AG09309 (cell line): ENCODE data around the gene TUBB2B.

ENCODE experiments used
- DNase-seq: peaks from one replicate; pipeline ENCODE4 v3.0.0-alpha.2; 2010; ENCODE audit warnings: low read depth
- H3K4me3 ChIP-seq: 2 replicates; pipeline ENCODE4 v1.5.1; 2011; ENCODE audit warnings: mild to moderate bottlenecking, low read depth, low read length, moderate library complexity; ENCODE audit not compliant: control insufficient read depth
- TF ChIP-seq, protein P1 (sequence below): IDR thresholded peaks from 2 replicates; pipeline ENCODE4 v1.5.1; 2011; ENCODE audit warnings: mild to moderate bottlenecking, low read depth, low read length, inconsistent platforms; ENCODE audit not compliant: insufficient read depth, control insufficient read depth; ENCODE audit errors: missing control alignments

TUBB2B gene

GRCh38 chr6:3227363-3228045 is at the start of gene TUBB2B:
Gene TUBB2B, minus strand, starts transcription at chr6:3227653. Its CDS starts 110 bp downstream, at chr6:3227543.
- H3K4me3 ChIP-seq = peak within 1 kb of the TSS; percentile 18
- TF ChIP-seq, protein P1, sequence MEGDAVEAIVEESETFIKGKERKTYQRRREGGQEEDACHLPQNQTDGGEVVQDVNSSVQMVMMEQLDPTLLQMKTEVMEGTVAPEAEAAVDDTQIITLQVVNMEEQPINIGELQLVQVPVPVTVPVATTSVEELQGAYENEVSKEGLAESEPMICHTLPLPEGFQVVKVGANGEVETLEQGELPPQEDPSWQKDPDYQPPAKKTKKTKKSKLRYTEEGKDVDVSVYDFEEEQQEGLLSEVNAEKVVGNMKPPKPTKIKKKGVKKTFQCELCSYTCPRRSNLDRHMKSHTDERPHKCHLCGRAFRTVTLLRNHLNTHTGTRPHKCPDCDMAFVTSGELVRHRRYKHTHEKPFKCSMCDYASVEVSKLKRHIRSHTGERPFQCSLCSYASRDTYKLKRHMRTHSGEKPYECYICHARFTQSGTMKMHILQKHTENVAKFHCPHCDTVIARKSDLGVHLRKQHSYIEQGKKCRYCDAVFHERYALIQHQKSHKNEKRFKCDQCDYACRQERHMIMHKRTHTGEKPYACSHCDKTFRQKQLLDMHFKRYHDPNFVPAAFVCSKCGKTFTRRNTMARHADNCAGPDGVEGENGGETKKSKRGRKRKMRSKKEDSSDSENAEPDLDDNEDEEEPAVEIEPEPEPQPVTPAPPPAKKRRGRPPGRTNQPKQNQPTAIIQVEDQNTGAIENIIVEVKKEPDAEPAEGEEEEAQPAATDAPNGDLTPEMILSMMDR = no peak
- DNase-seq = no peak

GRCh38 chr6:3277251-3277650 is 49.8 kb upstream of the TUBB2B start:
- TF ChIP-seq, protein P1 = no peak
- DNase-seq = no peak
- no peak overlapping the region for H3K4me3 ChIP-seq

DNA sequence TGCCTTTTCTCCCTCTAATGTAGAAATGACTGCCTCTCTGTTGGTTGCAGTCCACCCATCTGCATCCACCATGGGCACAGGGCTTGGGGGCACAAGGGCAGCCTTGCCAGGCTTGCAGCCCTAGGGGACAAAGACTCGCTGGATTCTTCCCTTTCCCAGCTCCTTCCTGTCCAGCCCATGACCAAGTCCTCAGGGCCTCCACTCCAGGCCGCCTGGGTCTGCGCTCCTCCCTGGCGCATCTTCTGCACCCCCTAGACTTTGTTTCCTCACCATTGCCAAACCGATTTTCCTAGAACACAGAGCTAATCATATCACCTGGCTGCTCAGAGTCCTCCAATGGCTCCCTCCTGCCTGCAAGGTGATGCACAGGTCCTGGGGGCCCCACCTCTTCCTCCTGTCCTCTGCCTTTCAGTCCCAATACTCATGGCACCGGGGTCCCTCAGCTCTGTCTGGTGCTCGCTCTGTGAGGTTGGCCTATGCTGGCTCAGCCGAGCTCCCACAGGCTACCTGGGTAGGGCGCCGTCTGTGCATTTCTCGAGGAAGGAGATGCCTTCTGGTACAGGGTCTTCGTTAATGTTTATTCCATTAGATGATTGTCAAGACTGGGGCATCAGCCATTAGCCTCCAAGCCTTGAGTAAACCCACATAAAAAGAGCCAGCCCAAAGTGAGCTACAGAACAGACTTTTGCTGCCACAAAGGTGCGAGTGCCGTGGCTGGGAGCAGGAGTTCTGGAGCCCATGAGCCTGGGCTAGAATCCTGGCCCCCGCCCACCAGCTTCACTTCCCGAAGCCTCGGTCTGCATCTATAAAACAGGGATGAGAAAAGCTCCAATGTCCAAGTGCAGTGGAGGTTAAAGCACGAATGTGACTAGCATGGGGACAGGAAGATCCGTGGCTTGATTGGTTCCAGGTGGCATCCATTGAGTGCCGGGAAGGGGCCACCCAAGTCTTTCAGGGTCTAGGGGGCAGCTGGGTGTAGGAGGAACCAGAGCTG is 49.0 kb upstream of the TUBB2B start:
- H3K4me3 ChIP-seq = no peak overlapping the region
- TF ChIP-seq, protein P1 = no peak

DNA sequence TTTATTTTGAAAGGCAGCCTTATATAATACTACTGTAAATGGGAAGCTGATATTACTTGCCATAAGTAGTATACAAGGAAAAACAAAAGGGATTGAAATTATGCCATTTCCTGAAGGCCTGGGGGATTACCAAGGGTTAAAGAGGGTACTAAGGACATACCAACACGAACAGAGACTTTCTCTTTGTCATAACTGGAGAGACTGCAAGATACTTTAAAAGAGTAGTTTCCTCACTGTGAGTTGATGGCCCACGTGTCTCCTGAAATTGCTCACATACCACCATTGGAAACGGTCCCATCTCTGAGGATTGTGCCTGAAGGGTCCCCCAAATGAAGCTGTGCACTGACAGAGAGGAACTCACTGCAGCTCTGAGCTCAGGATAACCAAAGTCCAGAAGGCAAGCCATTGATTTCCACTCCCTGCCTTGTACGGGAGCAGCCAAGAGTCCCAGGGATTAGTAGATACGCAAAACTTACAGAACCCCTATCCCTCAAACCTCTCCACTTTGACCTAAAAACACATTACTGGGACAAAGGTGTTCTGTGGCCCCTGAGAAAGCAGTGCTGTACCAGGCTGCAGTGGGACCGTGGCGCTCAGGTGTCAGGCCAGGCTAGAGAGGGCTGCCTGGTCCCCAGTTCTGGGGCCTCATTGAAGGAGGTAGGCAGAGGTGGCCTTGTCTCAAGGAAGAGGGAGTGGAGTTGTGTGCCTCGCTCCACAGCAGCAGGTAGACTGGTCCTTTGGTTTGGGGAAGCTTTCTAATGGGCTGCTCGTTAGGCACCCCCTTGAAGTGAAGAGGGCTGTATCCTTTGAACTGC is 46.5 kb upstream of the TUBB2B start:
- no peak overlapping the region for H3K4me3 ChIP-seq
- TF ChIP-seq, protein P1 = no peak
- no peak for DNase-seq

More for the DNA sequence above, 49.0 kb upstream of the TUBB2B start:
- DNase-seq = no peak

- TF ChIP-seq, protein P1 = no peak
- H3K4me3 ChIP-seq = no peak overlapping the region
- no peak for DNase-seq
Observed at GRCh38 chr6:3272911-3273547, 45.6 kb upstream of the TUBB2B start.

DNA sequence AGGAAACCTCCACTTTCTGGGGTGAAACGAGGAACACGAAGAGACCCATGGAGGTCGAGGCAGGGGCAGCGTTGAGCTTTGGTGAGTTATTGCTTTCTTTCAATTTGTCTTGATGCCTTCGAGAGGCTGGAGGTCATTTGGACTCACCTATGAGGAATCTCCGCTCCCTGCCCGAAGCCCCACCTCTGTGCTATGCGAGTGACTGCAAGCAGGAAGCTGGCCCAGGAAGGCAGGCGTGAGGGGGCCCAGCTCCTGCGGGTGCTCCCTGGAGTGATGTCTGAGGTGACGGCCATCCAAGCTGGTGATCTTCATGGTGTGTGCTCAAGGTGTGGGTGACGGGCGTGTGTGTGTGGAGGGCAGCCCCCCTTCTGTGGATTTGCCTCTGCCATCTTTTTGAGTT is 44.3 kb upstream of the TUBB2B start:
- H3K4me3 ChIP-seq = no peak overlapping the region
- DNase-seq = no peak
- TF ChIP-seq, protein P1 = no peak
